HG02870 (cell line): ENCODE data around the gene LRFN5.
"Not testable (repeated sequence)": the region's sequence is repeated elsewhere in the genome, so short reads cannot be mapped to it uniquely, and the experiment has no call there.

ENCODE experiments used
- ATAC-seq: cut with Tn5 transposase; IDR thresholded peaks from one replicate; pipeline ENCODE4 v1.9.1; 2021; ENCODE audit warnings: mild to moderate bottlenecking, moderate library complexity; ENCODE audit not compliant: unreplicated experiment

The LRFN5 gene

GRCh38 chr14:41606532-41607303, at the start of gene LRFN5:
Gene LRFN5 (plus strand): TSS chr14:41606876.
- ATAC-seq, result no peak

GRCh38 chr14:41558490-41558889, 48.2 kb upstream of the LRFN5 start:
- ATAC-seq, result no peak

GRCh38 chr14:41566864-41567263, 39.8 kb upstream of the LRFN5 start:
- not testable (repeated sequence) for ATAC-seq

GRCh38 chr14:41568979-41569378, 37.7 kb upstream of the LRFN5 start:
- no peak for ATAC-seq

- no peak for ATAC-seq
Measured at GRCh38 chr14:41570415-41571155, 36.1 kb upstream of the LRFN5 start.

GRCh38 chr14:41586237-41586636, 20.4 kb upstream of the LRFN5 start:
- no peak for ATAC-seq

- no peak for ATAC-seq
Measured at GRCh38 chr14:41597647-41598046, 9.0 kb upstream of the LRFN5 start.

GRCh38 chr14:41599805-41600385, 6.8 kb upstream of the LRFN5 start:
- ATAC-seq, result not testable (repeated sequence)

GRCh38 chr14:41604721-41605531, 1.8 kb upstream of the LRFN5 start:
- no peak for ATAC-seq

- ATAC-seq, result no peak
Measured at GRCh38 chr14:41605550-41606281, 960 bp upstream of the LRFN5 start.

- no peak for ATAC-seq
Measured at GRCh38 chr14:41606282-41606531, 469 bp upstream of the LRFN5 start.

- no peak for ATAC-seq
Measured at GRCh38 chr14:41607304-41607775, 664 bp downstream of the LRFN5 start.

GRCh38 chr14:41607966-41608663, 1.4 kb downstream of the LRFN5 start:
- no peak for ATAC-seq

- no peak for ATAC-seq
Measured at GRCh38 chr14:41608681-41609390, 2.2 kb downstream of the LRFN5 start.

- no peak for ATAC-seq
Measured at GRCh38 chr14:41609704-41610183, 3.1 kb downstream of the LRFN5 start.

- no peak for ATAC-seq
Measured at GRCh38 chr14:41615011-41615595, 8.4 kb downstream of the LRFN5 start.

- ATAC-seq, result no peak
Measured at GRCh38 chr14:41623736-41624135, 17.1 kb downstream of the LRFN5 start.

GRCh38 chr14:41629876-41630275, 23.2 kb downstream of the LRFN5 start:
- no peak for ATAC-seq

GRCh38 chr14:41634286-41634685, 27.6 kb downstream of the LRFN5 start:
- ATAC-seq, result no peak
